Stimulated activated CD4-positive, alpha-beta T cell treated with anti-CD3 and anti-CD28 coated beads, Interleukin-12 subunit alpha, Interleukin-12 subunit beta, amount 100 ng/mL, for 4 hours (primary cell): ENCODE results near the gene FBN1.

ENCODE experiments used
- DNase-seq: peaks from one replicate; pipeline ENCODE4 v3.0.0-alpha.2; 2020

FBN1 gene

DNA sequence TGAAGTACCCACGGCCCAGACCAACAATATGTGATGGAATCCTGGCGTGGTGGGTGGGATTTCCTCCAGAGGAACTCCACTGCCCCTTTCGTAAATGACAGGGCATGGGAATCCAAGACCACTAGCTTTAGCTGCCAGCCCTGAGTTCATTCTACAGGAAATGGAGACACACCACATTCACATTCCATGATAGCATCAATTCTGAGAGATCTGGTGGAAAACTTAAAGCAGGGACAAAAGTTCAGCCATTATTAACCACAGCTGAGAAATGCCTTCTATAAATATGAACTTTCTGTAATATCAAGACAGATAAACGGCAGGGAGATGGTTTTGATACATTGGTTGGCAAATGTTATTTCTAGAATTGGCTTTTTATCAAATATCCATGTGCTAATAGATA is 98.2 kb downstream of the FBN1 start:
- DNase-seq: no peak

DNA sequence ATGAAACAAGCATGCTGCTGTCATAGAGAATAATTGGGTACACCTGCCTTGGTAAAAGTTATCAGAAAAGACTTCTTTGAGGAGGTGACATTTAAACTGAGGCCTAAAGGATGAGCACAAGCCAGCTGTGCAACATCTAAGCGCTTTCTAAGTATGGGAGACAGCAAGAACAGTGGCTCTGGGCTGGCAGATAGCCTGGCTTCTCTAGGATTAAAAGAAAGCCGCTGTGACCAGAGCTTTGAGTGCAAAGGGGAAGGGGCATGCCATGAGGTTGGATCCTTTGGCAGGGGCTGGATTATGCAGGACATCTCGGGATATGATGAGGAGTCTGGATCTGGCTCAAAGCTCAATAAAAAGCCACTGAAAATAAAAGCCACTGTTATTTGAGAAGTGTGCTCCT is 99.2 kb downstream of the FBN1 start:
- DNase-seq: no peak

DNA sequence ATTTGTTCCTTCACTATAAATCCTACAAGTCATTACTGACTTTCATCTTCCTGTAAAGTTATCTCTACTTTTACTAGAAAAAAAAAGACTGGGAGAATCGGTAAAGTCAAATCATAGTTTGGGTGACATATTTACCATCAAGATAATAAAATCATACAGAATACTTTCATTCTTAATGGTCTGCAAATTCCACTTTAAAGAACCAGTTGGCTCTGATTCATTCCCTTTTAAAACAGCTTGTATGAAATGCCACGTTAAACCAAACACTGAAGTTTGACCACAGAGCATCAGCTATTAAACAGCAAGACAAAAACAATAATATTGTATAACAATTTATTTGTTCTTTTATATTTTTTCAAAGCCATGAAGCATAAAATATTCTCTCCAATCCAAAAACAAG is 100.7 kb downstream of the FBN1 start:
- DNase-seq: no peak

DNA sequence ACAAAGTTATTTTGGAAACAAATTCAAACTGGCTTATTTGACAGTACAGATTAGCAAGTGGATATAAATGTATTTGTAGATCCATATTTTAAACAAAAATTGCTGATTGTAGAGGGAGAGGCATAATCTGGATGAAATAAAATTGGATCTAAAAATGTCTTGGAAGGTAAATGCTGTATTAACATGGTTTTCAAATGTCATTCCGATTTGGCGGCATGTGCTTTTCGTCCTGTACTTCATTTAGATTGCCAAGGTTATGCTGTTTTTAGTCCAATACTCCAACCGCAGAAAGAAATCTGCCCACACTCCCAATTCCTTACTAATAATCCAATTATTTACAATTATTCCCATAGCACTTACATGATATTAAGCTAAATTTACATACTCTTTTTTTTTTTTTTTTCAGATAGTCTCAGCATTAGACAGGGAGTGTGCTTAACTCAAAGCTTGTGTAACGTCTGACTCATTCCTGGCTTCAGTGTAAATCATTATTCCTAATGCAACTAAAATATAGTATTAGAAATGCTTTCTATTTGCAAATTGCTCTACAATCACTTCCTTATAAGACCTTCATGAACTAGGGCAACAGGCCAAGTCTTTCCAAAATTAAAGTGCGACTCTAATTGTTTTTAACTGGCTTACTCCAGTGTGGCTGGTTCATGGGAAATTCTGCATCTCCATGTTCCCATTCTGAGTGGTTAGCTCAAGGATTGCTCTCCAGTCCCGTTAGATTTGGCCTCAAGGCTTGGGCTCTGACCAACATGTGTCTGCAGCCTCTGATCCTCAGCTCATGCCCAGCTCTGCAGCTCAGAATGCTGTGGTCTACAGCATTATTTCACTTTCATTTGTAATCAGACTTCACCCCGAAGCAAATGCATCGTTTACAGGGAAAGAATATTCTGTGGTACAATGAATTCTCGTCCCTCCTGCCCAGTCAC is 103.9 kb downstream of the FBN1 start:
- no peak for DNase-seq

DNA sequence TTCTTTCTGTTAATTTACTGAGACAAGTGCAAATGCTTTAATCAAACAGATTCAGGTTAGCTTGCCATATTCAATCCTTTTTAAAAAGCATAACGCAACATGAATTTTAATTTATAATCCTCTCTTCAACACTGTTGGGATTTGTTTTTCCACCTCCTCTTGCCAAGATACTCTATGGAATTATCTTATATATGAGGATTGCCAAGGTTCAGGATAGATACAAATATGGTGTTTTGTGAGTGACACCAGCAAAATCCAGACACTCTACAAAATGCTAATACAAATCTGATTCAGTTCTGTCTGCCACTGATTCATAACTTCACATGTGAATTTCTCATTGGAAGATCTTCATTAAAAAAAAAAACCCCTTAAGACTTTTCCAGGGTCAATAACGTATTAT is 104.8 kb downstream of the FBN1 start:
- DNase-seq: no peak

DNA sequence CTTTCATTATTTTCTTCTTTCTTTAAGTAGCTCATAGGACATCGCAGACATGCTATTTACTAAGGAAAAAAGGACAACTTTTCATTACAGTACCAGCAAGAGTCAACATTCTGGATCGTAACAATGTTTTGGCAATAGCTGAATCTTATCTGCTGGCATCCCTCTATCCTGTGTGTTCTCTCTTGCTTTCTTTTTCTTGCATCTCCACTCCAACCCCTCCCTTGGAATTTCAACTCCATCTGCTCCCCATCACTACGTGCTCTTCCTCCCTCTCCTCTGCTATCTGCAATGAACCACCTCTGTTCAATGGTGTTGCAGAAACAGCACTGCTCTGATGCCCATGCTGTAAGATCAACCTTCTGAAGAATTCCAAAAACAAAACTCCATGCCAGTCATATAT is 106.6 kb downstream of the FBN1 start:
- no peak for DNase-seq

DNA sequence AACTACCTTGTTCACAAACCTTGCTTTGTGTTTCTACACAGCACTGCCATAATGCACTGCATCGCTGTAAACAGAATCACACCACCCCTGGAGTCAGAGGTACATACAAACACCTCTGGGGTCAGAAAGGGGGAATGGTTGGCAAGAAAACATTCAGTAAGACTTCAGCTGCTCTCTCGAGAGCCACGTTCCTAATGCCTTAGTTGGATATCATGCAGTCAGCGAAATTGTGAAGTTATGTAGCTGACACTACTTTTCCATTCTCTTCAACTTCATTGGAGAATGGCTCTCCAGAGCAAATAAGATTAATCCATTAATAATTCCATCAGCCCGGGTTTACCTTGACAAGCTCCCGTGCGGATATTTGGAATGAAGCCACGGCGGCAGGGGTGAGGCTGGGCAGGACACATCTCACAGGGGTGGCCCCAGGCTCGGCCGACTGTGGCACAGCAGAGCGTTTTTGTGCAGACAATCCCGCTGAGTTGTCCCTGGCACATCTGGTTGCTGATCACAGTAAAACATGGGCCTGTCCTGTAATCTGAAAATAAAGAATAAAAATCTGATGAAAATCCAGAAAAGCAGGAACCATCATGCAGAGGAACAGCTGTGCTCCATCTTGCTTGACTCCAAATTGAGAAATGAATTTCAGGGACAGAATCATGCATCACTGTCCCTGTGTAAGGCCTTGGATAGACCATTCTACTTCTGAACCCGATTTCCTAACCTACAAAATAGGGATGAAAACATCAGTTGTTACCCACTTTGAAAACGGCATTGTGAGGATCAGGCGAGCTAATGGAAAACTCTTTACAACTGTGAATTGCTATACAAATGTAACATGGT is 108.0 kb downstream of the FBN1 start:
- DNase-seq: no peak

DNA sequence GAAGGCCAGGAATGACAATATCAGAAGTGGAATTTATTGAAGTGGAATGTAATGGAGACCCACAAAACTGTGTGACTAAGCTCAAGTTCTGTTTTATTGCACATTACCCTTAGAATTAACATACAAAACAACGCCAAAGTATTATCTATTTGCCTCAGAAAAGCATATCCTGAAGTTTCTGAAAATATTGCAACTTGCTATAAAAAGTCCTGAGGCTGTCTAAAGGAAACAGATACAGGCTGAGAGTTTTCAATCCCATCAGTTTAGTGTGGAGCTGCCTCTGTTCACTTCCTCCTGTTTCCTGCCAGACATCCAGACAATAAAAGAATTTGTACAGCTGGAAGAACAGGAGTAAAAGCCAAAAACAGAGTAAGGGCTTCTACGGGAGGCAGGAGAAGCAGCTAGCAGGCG is 108.8 kb downstream of the FBN1 start:
- DNase-seq: no peak

DNA sequence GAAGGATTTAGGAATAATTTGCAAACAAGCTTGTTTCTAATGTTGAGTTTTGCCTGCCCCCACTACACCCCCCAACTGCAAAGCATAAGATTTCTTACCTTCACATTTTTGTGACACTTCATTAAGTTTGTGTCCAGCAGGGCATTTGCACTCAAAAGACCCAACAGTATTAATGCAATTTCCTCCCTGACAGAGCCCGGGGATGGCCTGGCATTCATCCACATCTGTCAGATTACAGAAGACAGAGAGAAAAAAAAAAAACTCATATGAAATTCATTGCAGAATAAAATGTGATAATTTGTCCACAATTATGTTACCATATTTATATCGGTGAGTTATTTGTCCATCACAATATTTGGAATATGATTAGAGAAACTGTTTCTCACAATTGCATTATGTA is 111.5 kb downstream of the FBN1 start:
- DNase-seq: no peak

DNA sequence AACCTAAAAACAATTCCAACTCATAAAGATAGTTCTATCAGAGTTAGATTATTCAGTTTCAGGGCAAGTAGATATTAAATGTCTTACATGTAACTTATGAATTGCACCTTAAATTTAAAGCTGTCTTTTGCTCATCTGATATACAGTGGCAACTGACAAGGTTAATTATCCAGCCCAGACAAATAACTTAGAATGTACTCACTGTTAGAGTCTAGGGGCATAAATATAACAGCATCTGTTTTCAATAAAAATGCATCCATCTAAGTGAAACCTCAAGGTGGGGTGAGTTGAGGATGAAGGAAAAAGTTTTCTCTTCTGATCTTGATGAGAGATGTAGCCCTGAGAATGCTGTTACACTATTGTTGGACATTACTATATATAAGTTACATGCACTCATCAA is 112.6 kb downstream of the FBN1 start:
- DNase-seq: no peak

DNA sequence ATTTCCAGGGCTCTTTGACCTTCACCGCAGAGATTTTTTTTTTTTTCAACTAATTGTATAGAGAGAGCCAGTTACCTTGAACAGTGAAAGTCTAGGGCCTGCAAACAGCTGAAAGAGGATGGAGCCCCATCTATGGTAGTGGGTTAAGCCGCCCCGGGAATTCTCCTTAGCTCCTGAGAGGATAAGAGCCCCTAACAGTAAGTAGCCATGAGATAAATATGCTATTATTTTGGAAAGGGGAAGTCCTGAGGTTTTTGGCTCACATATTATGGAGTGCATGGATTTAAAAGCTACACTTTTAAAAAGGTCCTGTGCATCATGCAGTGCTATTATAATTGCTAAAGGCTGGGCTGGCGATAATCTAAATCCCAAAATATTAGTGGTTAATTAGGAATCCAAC is 115.0 kb downstream of the FBN1 start:
- DNase-seq: no peak

DNA sequence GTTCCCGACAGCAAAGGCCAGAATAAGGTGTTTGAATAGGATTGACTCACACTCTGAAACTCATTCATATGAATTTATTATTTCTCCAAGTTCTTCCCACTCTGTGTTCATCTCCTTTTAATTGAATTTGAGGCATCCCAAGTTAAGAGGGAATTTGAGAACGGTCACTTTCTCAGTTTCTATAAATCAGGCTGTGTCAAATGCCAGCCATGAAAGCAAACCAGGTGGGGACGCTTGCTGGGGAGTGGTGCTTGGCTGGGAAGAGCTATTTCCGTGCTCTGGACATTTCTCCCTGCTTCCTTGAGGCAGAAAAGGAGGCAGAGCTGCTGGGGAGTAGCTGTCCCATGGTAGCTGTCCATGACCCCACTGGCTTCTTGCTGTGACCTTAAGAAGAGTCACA is 116.6 kb downstream of the FBN1 start:
- no peak for DNase-seq

DNA sequence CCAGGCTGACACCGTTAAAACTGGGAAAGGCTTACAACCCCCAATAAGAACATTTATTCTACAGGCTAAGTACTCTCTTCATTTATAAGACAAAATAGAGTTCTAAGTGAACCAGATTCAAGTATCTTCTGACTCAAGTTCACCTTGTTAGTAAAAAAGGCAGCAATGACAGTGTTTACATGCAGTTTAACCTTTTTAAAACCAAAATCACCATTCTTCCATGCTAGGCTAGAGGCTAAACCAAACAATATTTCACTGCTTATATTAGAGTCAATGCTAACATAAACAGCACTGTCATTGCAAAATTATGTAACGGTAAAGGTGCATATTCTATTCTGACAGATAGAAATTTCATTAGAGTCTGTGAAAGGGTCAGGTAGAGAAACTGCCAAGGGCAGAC is 118.0 kb downstream of the FBN1 start:
- DNase-seq: no peak

DNA sequence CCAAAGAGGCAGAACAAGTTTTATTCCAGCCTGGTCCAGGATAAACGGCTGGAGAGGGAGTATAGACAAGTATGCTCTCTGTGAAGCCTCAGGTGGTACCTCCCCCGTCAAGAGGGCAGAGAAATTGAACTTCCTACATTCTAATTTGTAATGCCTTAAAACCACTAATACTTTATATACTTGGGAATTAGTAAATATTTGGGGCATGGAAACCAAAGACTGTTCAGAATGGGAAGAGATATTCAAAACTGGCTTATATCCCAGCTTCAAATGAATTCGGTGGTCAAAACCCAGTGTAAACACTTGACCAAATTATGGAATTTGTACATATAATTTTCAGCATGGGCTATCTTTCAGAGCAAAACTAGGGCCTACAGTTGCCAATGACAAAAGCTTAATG is 122.6 kb downstream of the FBN1 start:
- DNase-seq: no peak

DNA sequence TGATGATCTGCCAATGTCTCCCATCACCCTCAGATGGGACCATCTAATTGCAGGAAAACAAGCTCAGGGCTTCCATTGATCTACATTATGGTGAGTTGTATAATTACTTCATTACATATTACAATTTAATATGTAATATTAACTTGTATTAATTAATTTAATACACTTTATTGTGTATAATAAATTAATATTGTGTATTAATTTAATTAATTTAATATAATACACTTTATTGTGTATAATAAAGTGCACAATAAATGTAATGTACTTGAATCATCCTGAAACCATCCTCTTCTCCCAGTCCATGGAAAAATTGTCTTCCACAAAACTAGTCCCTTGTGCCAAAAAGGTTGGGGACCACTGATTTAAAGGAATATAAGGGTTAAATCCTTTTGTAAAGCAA is 123.4 kb downstream of the FBN1 start:
- no peak for DNase-seq

DNA sequence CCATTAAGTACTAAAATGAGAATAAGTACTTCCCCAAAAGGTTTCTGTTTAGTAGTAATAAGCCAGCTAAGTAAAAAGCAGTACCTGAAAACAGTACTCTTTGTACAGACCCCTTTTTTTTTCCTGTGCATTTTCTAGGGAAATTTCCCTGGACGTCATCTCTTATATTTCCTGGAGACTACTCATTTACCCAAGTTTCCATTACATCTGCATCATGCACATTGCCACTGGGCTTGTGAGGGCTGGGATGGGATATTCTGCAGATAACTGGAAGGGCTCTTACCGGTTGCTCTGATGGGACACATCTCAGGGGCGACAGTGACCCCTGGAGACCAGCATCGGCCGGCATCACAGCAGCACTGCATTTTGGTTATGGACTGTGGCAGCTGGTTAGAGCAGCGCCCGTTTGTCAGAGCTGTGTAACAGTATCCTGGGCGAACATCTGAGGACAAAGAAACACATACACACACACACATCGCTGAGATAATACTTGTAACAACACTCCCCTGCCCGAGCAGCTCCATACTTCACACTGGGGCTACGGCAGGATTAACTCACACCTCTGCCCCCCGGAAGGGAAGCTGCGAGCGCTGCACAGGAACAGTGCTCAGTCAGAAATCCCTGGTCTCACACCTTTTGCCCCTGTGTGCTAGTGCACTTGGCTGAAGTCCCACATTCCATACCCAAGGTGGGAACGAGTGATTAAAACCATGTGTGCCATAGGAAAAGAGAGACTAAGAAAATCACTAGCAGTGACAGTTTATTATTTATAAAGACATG is 124.9 kb downstream of the FBN1 start:
- no peak for DNase-seq

DNA sequence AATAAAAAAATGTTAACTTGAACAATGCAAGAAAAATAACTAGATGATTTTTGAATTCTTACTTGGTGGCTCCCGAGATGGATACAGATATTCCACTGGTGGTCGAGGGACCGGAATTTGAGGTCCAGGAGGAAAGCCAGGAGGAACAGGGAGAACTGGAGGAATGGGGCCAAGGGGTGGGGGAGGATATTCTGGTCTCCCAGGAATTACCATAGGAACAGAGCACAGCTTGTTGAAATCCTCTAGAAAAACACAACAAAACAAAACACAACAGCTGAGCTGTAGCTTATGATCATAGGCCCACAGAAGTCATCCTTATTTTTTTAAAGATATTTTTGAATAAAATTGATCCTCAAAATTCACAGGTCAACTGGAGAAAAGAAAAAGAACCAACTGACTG is 129.4 kb downstream of the FBN1 start:
- no peak for DNase-seq

DNA sequence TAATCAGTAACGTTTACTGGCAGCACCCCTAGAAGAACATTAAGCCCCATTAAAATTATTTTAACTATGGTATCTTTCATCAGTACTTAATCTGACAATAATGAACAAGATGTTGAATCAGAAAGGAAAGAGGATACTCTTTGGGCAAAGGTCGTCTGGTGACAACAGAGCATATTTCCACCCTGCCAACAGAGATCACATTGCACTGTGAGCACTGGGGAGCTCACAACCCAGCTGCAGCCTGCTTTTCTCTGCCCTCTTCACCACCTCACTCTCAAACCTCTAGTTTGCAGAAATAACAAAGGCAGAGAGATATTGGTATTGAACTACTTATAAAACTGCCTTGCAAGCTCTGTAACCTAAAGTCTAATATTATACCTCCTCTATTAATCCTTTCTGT is 130.0 kb downstream of the FBN1 start:
- no peak for DNase-seq

DNA sequence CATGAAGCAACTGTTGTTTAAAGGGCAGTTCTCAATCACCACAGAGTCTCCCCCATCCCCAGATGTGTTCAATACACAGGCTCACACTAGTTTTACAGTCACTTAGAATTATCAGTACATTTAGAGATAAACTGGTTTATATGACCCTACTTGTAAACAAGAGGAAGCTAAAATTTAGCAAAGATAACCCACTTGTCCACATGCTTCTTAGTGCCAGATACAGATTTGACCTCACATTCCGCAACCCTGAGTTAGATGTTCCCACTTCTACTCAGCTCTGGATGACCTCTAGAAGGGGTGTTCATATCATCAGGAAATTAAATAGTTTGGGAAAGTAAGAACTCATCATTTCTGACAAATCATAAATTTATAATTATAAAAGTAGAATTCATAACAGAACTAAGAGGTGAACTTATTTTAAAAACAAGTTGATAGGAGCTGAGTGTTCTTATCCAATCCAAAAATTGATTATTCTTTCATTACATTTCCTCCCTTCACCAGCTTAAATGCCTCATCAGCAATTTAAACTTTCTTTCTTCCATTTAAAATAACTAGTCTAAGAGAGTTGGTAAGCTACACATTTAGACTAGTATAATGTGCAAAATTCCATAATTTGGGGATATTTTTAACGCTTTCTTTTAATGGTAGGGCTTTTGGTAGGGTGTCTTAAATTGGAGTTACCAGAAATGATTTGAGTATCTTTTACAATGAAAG is 131.2 kb downstream of the FBN1 start:
- DNase-seq: no peak

DNA sequence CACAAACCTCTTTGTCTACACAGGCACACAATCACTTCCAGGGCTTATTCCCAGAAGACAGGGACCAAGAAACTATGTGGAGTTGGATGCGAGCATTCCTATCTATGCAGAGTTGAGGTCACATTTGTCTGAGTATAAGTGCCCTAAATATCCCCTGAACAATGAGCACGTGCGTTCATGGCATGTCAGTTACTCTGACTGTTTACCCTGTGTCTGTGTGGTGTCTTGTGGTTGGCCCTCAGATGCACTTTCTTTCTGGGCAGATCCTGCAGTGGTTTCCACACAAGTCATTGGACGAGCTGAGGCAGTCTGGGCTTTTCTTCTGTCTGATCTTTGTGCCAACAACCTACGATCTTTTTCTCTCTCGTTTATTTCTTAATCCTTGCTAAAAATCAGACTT is 134.5 kb downstream of the FBN1 start:
- no peak for DNase-seq

DNA sequence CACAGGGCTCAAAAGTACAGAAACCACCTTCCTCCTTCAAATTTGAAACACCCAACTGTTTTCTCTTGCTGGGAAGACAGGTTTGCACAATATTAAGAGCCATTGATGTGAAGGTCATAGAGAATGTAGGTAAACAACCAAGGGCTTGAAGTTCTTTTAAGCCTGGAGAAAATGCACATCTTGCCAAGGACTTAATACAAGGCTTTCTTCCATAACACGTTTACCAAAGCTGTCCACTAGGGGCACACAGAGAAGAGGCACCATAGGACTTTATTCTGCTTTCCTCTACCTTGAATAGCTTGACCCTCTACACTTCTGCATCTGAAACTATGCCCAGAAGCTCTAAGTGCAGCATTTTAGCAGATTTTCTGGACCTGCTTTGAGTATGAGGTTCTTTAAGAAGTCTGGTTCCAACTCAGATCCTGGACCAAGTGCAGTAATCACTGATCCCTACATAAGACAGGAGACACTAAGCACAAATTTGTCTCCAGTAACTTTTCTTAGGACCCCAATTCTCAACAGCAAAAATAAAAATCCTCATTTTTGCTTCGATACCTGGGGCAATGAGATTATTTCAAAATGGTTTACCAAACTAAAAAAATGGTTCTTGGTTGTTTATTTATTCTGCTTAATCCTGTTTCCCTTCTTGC is 138.0 kb downstream of the FBN1 start:
- no peak for DNase-seq

DNA sequence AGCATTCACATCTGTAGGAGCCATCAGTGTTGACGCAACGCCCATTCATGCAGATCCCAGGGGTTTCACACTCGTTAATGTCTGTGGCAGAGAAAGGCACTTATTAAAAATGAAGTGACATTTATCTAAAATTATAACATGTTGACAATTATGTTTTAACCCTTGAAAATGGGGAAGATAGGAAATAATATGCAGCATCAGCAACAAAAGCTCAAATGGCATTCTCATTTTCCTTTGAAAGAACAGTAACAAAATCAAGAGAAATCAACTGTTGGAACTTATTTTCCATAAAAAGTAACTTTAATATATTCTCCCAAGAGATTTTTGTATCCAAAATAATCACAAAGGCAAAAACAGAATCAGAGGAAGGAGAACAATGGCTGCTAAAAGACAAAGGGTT is 140.4 kb downstream of the FBN1 start:
- DNase-seq: no peak
